GM18907 (cell line): Measurements from ENCODE around the gene SHC2.
"Not testable (repeated sequence)": the region's sequence is repeated elsewhere in the genome, so short reads cannot be mapped to it uniquely, and the experiment has no call there.

Experiments
- ATAC-seq: cut with Tn5 transposase; IDR thresholded peaks from one replicate; pipeline ENCODE4 v1.9.1; 2021; ENCODE audit warnings: mild to moderate bottlenecking, moderate library complexity; ENCODE audit not compliant: unreplicated experiment

The SHC2 gene

GRCh38 chr19:470701-471100 lies 9.9 kb upstream of the SHC2 start:
- ATAC-seq, result no peak

- ATAC-seq, result no peak
Observed at GRCh38 chr19:469833-470232, 9.0 kb upstream of the SHC2 start.

GRCh38 chr19:468587-469256 lies 7.9 kb upstream of the SHC2 start:
- ATAC-seq, result no peak

GRCh38 chr19:467554-467953 lies 6.7 kb upstream of the SHC2 start:
- ATAC-seq, result no peak

- ATAC-seq, result no peak
Observed at GRCh38 chr19:465056-465816, 4.4 kb upstream of the SHC2 start.

- no peak for ATAC-seq
Observed at GRCh38 chr19:464208-464545, 3.3 kb upstream of the SHC2 start.

GRCh38 chr19:463483-464207 lies 2.8 kb upstream of the SHC2 start:
- no peak for ATAC-seq

GRCh38 chr19:461721-462551 lies 1.1 kb upstream of the SHC2 start:
- ATAC-seq, result no peak

GRCh38 chr19:459724-460511 lies 915 bp downstream of the SHC2 start:
- no peak for ATAC-seq

- ATAC-seq, result no peak
Observed at GRCh38 chr19:458091-459042, 2.5 kb downstream of the SHC2 start.

GRCh38 chr19:457636-458035 lies 3.2 kb downstream of the SHC2 start:
- no peak for ATAC-seq

- no peak for ATAC-seq
Observed at GRCh38 chr19:456547-457110, 4.2 kb downstream of the SHC2 start.

- ATAC-seq, result no peak
Observed at GRCh38 chr19:455851-456546, 4.8 kb downstream of the SHC2 start.

- ATAC-seq, result no peak
Observed at GRCh38 chr19:455031-455705, 5.7 kb downstream of the SHC2 start.

- ATAC-seq, result no peak
Observed at GRCh38 chr19:453606-454005, 7.2 kb downstream of the SHC2 start.

- ATAC-seq, result no peak
Observed at GRCh38 chr19:452829-453228, 8.0 kb downstream of the SHC2 start.

- ATAC-seq, result not testable (repeated sequence)
Observed at GRCh38 chr19:450912-451481, 9.8 kb downstream of the SHC2 start.
